ENCODE data around the gene MEX3C. TPM values are rescaled to one million over a fixed set of nuclear protein-coding genes. Genes with fewer than 3 reads are reported as not detected.

The MEX3C gene
- total RNA-seq = 17.2 TPM
- long read RNA-seq, transcript MEX3C-201 (2 exons, 3,781 nt) = major isoform, 15 of 18 reads
- long read RNA-seq, partial matches to known transcripts = 3 of 18 reads
- long read RNA-seq, other reads (novel, unspliced or antisense) = 0 of 18 reads

- Histone ChIP-seq H3K27ac (replicated peaks) (peak within 1 kb of the TSS; percentile 96), H3K27me3 (ENCODE audit: low read depth) (no peaks in the 10 kb centered on the region), H3K4me1 (peaks cover 39% of the 10 kb centered on the region), H3K9me3 (replicated peaks) (peaks cover 5% of the 10 kb centered on the region), H3K4me3 (peak within 1 kb of the TSS; percentile 94), H3K36me3 (no peaks in the 10 kb centered on the region)
- peak; percentile 99 for DNase-seq
- intact Hi-C loops (cut with micrococcal nuclease) = loop anchor here (10.0 kb wide), 1 partner anchor 153 kb away; no protein-coding TSS in a partner anchor
- peak; percentile 56 for TF ChIP-seq CTCF (IDR thresholded peaks at IDR 0.05; ENCODE audit: borderline replicate concordance)
Measured at GRCh38 chr18:51197661-51198424, at the start of gene MEX3C. Gene MEX3C (minus strand): TSS chr18:51197681. CDS start chr18:51197320, 361 bp downstream.

- H3K4me1 ChIP-seq = no peaks in the 10 kb centered on the region
- intact Hi-C loops (cut with micrococcal nuclease) = no loop called here
- no peaks in the 10 kb centered on the region for H3K9me3 ChIP-seq (replicated peaks)
- H3K36me3 ChIP-seq = no peaks in the 10 kb centered on the region
- no peak for DNase-seq
- no peak overlapping the region for H3K4me3 ChIP-seq
- H3K27me3 ChIP-seq (ENCODE audit: low read depth) = no peaks in the 10 kb centered on the region
- no peak for TF ChIP-seq CTCF (IDR thresholded peaks at IDR 0.05; ENCODE audit: borderline replicate concordance)
- H3K27ac ChIP-seq (replicated peaks) = no peak overlapping the region
Measured at GRCh38 chr18:51241226-51241625, 43.7 kb upstream of the MEX3C start.

GRCh38 chr18:51236225-51236624 lies 38.7 kb upstream of the MEX3C start:
- TF ChIP-seq CTCF (IDR thresholded peaks at IDR 0.05; ENCODE audit: borderline replicate concordance) = no peak
- Histone ChIP-seq H3K9me3 (replicated peaks) (no peaks in the 10 kb centered on the region), H3K4me3 (no peak overlapping the region), H3K36me3 (no peaks in the 10 kb centered on the region), H3K4me1 (peaks cover 12% of the 10 kb centered on the region), H3K27me3 (ENCODE audit: low read depth) (no peaks in the 10 kb centered on the region), H3K27ac (replicated peaks) (no peak overlapping the region)
- intact Hi-C loops (cut with micrococcal nuclease) = no loop called here
- DNase-seq = no peak

GRCh38 chr18:51235009-51235789 lies 37.7 kb upstream of the MEX3C start:
- intact Hi-C loops (cut with micrococcal nuclease) = no loop called here
- Histone ChIP-seq H3K9me3 (replicated peaks) (no peaks in the 10 kb centered on the region), H3K4me1 (peaks cover 12% of the 10 kb centered on the region), H3K4me3 (no peak overlapping the region), H3K27me3 (ENCODE audit: low read depth) (no peaks in the 10 kb centered on the region), H3K27ac (replicated peaks) (no peak overlapping the region), H3K36me3 (no peaks in the 10 kb centered on the region)
- no peak for TF ChIP-seq CTCF (IDR thresholded peaks at IDR 0.05; ENCODE audit: borderline replicate concordance)
- no peak for DNase-seq

GRCh38 chr18:51234117-51235008 lies 36.9 kb upstream of the MEX3C start:
- no peak for TF ChIP-seq CTCF (IDR thresholded peaks at IDR 0.05; ENCODE audit: borderline replicate concordance)
- Histone ChIP-seq H3K9me3 (replicated peaks) (no peaks in the 10 kb centered on the region), H3K4me1 (peaks cover 12% of the 10 kb centered on the region), H3K4me3 (no peak overlapping the region), H3K27me3 (ENCODE audit: low read depth) (no peaks in the 10 kb centered on the region), H3K36me3 (no peaks in the 10 kb centered on the region), H3K27ac (replicated peaks) (no peak overlapping the region)
- intact Hi-C loops (cut with micrococcal nuclease) = no loop called here
- no peak for DNase-seq
